ENCODE results near the gene TEX264. TPM values are rescaled to one million over a fixed set of nuclear protein-coding genes. Genes with fewer than 3 reads are reported as not detected.

Gene TEX264
- total and polyA plus RNA-seq, 4 donors, result 36.1 to 105 (median 55.4) TPM

DNA sequence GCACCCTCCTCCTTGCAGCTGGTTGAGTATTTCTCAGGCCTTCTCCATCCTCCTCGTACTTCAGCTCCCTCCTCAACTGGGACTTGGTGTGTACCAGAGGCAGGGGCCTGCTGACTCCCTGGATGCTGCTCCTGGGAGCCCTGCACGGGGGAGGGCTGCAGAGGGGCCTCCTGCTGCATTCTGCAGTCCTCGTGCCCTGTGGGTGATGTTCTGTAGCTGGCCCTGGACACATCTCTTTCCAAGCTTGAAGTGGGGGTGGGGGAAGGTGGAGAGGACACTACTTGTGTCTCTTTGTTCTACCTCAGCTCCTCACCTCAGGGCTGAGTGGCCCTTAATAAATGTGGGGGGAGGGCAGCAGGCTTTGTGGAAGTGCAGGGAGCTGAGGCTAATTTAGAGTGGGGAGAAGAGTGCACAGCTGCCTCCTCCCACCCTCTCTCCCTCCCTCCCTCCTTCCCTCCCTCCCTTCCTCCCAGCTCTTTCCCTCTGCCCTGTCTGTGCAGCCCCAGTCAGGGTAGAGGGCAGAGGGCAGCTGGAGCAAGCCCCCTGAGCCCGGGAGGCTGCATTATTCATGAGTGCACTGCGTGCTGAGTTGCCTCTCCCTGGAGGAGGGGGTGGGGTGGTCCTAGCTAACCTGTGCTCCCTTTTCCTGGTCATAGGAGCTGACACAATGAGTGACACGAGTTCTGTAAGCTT lies 32.2 kb downstream of the TEX264 start:
- H3K36me3 ChIP-seq (ENCODE audit: control insufficient read depth in 4 of 4, insufficient read depth in 4 of 4, low read length in 4 of 4), result peaks cover 0 to 51% (median 12%) of the 10 kb centered on the region in 4 donors
- no peak overlapping the region for H3K27ac ChIP-seq (ENCODE audit: low read depth in 1 of 2, low read length in 1 of 2)
- 62 to 73% methylated on average over 6 of the region's 6 CpGs for WGBS, 2 donors
- H3K9me3 ChIP-seq (ENCODE audit: control insufficient read depth in 4 of 4, insufficient read depth in 3 of 4, low read length in 3 of 4), result peaks cover 0 to 3% (median 0%) of the 10 kb centered on the region in 4 donors
- no peak for DNase-seq
- TF ChIP-seq, protein P1, sequence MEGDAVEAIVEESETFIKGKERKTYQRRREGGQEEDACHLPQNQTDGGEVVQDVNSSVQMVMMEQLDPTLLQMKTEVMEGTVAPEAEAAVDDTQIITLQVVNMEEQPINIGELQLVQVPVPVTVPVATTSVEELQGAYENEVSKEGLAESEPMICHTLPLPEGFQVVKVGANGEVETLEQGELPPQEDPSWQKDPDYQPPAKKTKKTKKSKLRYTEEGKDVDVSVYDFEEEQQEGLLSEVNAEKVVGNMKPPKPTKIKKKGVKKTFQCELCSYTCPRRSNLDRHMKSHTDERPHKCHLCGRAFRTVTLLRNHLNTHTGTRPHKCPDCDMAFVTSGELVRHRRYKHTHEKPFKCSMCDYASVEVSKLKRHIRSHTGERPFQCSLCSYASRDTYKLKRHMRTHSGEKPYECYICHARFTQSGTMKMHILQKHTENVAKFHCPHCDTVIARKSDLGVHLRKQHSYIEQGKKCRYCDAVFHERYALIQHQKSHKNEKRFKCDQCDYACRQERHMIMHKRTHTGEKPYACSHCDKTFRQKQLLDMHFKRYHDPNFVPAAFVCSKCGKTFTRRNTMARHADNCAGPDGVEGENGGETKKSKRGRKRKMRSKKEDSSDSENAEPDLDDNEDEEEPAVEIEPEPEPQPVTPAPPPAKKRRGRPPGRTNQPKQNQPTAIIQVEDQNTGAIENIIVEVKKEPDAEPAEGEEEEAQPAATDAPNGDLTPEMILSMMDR (IDR thresholded peaks at IDR 0.05; ENCODE audit: control extremely low read depth, extremely low read depth), result no peak
- no peak overlapping the region for H3K4me3 ChIP-seq
- no peak for ATAC-seq (ENCODE audit: insufficient read depth, low FRiP score)
- H3K4me1 ChIP-seq (ENCODE audit: control insufficient read depth in 5 of 5, insufficient read depth in 5 of 5, low read length in 5 of 5), result peaks cover 0 to 6% (median 0%) of the 10 kb centered on the region in 5 donors
- H3K27me3 ChIP-seq (ENCODE audit: control insufficient read depth in 3 of 3, insufficient read depth in 3 of 3, low read length in 2 of 3), result peaks cover 0 to 2% (median 2%) of the 10 kb centered on the region in 3 donors
- H3K9ac ChIP-seq (ENCODE audit: insufficient read depth in 1 of 2, low read length in 2 of 2), result no peak overlapping the region

DNA sequence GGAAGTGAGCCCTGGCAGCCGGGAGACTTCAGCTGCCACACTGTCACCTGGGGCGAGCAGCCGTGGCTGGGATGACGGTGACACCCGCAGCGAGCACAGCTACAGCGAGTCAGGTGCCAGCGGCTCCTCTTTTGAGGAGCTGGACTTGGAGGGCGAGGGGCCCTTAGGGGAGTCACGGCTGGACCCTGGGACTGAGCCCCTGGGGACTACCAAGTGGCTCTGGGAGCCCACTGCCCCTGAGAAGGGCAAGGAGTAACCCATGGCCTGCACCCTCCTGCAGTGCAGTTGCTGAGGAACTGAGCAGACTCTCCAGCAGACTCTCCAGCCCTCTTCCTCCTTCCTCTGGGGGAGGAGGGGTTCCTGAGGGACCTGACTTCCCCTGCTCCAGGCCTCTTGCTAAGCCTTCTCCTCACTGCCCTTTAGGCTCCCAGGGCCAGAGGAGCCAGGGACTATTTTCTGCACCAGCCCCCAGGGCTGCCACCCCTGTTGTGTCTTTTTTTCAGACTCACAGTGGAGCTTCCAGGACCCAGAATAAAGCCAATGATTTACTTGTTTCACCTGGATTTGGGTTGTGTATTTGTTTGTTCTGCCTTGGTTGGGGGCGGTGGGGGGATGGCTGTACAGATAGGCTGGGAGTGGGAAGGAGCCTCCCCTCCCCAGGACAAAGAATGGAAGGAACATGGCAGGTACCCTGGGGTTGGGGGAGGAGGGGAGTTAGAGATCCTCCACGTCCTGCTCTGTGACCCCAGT lies 32.9 kb downstream of the TEX264 start:
- WGBS, 2 donors, result 81 to 86% methylated on average over 12 of the region's 12 CpGs
- H3K9me3 ChIP-seq (ENCODE audit: control insufficient read depth in 4 of 4, insufficient read depth in 3 of 4, low read length in 3 of 4), result peaks cover 0 to 3% (median 0%) of the 10 kb centered on the region in 4 donors
- H3K27ac ChIP-seq (ENCODE audit: low read depth in 1 of 2, low read length in 1 of 2), result no peak overlapping the region
- ATAC-seq (ENCODE audit: insufficient read depth, low FRiP score) (no peak), DNase-seq (no peak)
- peaks cover 0 to 6% (median 0%) of the 10 kb centered on the region in 5 donors for H3K4me1 ChIP-seq (ENCODE audit: control insufficient read depth in 5 of 5, insufficient read depth in 5 of 5, low read length in 5 of 5)
- H3K36me3 ChIP-seq (ENCODE audit: control insufficient read depth in 4 of 4, insufficient read depth in 4 of 4, low read length in 4 of 4), result peaks cover 0 to 48% (median 12%) of the 10 kb centered on the region in 4 donors
- H3K4me3 ChIP-seq, result no peak overlapping the region
- TF ChIP-seq, protein P1 (IDR thresholded peaks at IDR 0.05; ENCODE audit: control extremely low read depth, extremely low read depth), result no peak
- no peak overlapping the region for H3K9ac ChIP-seq (ENCODE audit: insufficient read depth in 1 of 2, low read length in 2 of 2)
- peaks cover 0 to 8% (median 2%) of the 10 kb centered on the region in 3 donors for H3K27me3 ChIP-seq (ENCODE audit: control insufficient read depth in 3 of 3, insufficient read depth in 3 of 3, low read length in 2 of 3)

DNA sequence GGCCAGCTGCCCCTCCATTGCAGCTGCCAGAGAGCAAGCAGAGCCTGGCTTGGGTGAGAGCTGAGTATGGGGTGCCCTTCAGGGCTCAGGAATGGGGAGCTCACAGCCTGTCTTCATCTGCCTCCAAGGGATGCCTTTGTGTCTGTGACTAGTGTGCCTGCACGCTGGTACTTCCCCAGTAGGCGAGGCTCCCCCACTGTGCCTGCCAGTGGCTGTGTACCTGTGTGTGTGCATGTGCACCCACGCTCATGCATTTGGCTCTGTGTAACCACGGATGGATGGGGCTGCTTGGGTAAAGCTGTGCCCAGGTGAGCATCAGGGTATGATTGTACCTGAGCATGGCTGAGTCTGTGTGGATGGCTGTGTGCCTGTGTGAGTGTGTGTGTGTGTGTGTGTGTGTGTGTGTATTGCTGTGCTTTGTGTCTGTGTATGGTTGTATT lies 33.5 kb downstream of the TEX264 start:
- TF ChIP-seq, protein P1 (IDR thresholded peaks at IDR 0.05; ENCODE audit: control extremely low read depth, extremely low read depth), result no peak
- Histone ChIP-seq H3K9me3 (ENCODE audit: control insufficient read depth in 4 of 4, insufficient read depth in 3 of 4, low read length in 3 of 4) (peaks cover 0 to 3% (median 0%) of the 10 kb centered on the region in 4 donors), H3K4me3 (no peak overlapping the region), H3K9ac (ENCODE audit: insufficient read depth in 1 of 2, low read length in 2 of 2) (no peak overlapping the region), H3K4me1 (ENCODE audit: control insufficient read depth in 5 of 5, insufficient read depth in 5 of 5, low read length in 5 of 5) (peaks cover 0 to 6% (median 0%) of the 10 kb centered on the region in 5 donors), H3K36me3 (ENCODE audit: control insufficient read depth in 4 of 4, insufficient read depth in 4 of 4, low read length in 4 of 4) (peaks cover 0 to 43% (median 10%) of the 10 kb centered on the region in 4 donors), H3K27ac (ENCODE audit: low read depth in 1 of 2, low read length in 1 of 2) (no peak overlapping the region), H3K27me3 (ENCODE audit: control insufficient read depth in 3 of 3, insufficient read depth in 3 of 3, low read length in 2 of 3) (peaks cover 0 to 11% (median 2%) of the 10 kb centered on the region in 3 donors)
- 82 to 94% methylated on average over 4 of the region's 4 CpGs for WGBS, 2 donors
- no peak for DNase-seq
- ATAC-seq (ENCODE audit: insufficient read depth, low FRiP score), result no peak

Measured in lung (tissue), 12 donors.